GM10266 (cell line): ENCODE results near the gene KRTAP8-1.

ENCODE experiments used
- DNase-seq: peaks from one replicate; pipeline ENCODE4 v3.0.0; 2012; ENCODE audit errors: extremely low spot score
- CTCF ChIP-seq: IDR thresholded peaks from 2 replicates; pipeline ENCODE4 v1.5.1; 2012; ENCODE audit warnings: mild to moderate bottlenecking, low read depth; ENCODE audit not compliant: control insufficient read depth, insufficient read depth; ENCODE audit errors: missing control alignments

Gene KRTAP8-1

GRCh38 chr21:30813174-30813573, at the start of gene KRTAP8-1:
Gene KRTAP8-1, minus strand, starts transcription at chr21:30813274. Its CDS starts 54 bp downstream, at chr21:30813220.
- TF ChIP-seq CTCF = no peak
- no peak for DNase-seq

- DNase-seq = no peak
- no peak for TF ChIP-seq CTCF
Measured at GRCh38 chr21:30847627-30848500, 34.8 kb upstream of the KRTAP8-1 start.

GRCh38 chr21:30842990-30843389, 29.9 kb upstream of the KRTAP8-1 start:
- no peak for TF ChIP-seq CTCF
- no peak for DNase-seq

GRCh38 chr21:30839304-30839703, 26.2 kb upstream of the KRTAP8-1 start:
- no peak for TF ChIP-seq CTCF
- DNase-seq = no peak

GRCh38 chr21:30838536-30838935, 25.5 kb upstream of the KRTAP8-1 start:
- TF ChIP-seq CTCF = no peak
- no peak for DNase-seq

GRCh38 chr21:30831194-30831765, 18.2 kb upstream of the KRTAP8-1 start:
- TF ChIP-seq CTCF = peak; percentile 42
- no peak for DNase-seq

- DNase-seq = no peak
- no peak for TF ChIP-seq CTCF
Measured at GRCh38 chr21:30829659-30830058, 16.6 kb upstream of the KRTAP8-1 start, which contains the start of gene KRTAP7-1. Gene KRTAP7-1, minus strand, starts transcription at chr21:30829759. Its CDS starts 61 bp downstream, at chr21:30829698.
